GM21423 (cell line): ENCODE results near the gene BAZ2A.
"Not testable (repeated sequence)": the region's sequence is repeated elsewhere in the genome, so short reads cannot be mapped to it uniquely, and the experiment has no call there.

Source experiments
- ATAC-seq: cut with Tn5 transposase; IDR thresholded peaks from one replicate; pipeline ENCODE4 v1.9.1; 2021; ENCODE audit warnings: mild to moderate bottlenecking, moderate library complexity; ENCODE audit not compliant: unreplicated experiment

The BAZ2A gene

GRCh38 chr12:56630180-56630632 lies at the start of gene BAZ2A:
Gene BAZ2A, minus strand, starts transcription at chr12:56630326. Its CDS starts 12,796 bp downstream, at chr12:56617530.
- ATAC-seq, result peak; percentile 52

- no peak for ATAC-seq
These were observed 48.7 kb upstream of the BAZ2A start for GRCh38 chr12:56678852-56679251.

- ATAC-seq, result peak; percentile 64
These were observed 47.6 kb upstream of the BAZ2A start for GRCh38 chr12:56677680-56678079.

DNA sequence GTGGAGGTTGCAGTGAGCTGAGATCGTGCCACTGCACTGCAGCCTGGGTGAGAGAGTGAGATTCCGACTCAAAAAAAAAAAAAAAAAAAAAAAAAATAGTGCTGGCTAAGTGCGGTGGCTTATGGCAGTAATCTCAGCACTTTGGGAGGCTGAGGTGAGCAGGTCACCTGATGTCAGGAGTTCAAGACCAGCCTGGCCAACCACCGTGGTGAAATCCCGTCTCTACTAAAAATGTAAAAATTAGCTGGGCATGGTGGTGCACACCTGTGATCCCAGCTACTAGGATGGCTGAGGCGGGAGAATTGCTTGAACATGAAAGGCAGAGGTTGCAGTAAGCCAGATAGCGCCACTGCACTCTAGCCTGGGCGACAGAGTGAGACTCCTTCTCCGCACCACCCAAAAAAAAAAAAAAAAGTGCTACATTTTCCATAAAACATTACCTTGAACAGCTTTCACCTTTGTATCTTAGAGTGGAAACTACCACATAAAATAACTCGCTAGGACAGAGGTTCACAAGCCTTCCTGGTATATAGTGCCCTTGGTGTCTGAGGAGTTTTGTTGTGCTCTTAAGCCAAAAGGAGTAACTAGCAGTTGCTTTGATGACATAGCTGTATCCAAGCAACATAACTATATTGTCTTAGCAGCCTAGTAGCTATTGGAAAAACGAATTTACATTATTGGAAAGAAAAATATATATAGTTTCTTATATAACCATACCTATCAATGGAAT lies 46.9 kb upstream of the BAZ2A start:
- no peak for ATAC-seq

- no peak for ATAC-seq
These were observed 41.5 kb upstream of the BAZ2A start for GRCh38 chr12:56671608-56672007.

- no peak for ATAC-seq
These were observed 40.7 kb upstream of the BAZ2A start for GRCh38 chr12:56670836-56671235.

- no peak for ATAC-seq
These were observed 38.0 kb upstream of the BAZ2A start for GRCh38 chr12:56668197-56668457.

- no peak for ATAC-seq
These were observed 32.0 kb upstream of the BAZ2A start for GRCh38 chr12:56661979-56662638.

DNA sequence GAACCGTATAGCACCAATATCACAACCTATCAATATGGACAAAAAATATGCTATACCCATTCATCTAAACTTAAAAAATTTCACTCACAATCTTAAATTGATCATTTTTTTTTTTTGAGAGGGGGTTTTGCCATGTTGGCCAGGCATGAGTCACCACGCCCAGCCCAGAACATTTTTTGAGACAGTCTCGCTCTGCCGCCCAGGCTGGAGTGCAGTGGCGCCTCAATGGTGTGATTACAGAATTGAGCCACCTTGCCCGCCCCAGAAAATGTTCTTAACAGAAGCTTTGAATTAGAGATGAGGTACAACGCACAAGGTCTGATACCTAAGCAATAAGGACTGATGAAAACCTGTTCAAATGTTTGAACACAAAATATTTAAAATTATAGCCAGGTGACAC lies 31.4 kb upstream of the BAZ2A start:
- ATAC-seq, result no peak

DNA sequence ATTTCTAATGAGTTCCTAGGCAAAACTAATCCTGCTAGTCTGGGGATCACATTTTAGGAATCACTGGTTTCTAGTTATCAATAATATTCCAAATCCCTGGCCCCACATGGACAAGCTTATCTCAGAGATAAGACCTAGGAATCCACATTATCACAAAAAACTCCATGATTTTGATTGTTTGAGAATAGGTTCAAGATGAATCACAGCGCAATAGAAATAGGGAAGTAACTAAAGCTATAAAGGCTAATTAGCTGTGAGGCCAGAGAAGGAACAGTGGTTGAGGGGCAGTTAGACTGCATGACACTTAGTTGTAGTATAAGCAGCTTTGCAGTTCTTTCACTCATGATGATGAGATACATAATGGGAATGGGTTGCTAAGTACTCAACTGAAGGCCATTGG lies 28.8 kb upstream of the BAZ2A start:
- ATAC-seq, result no peak

DNA sequence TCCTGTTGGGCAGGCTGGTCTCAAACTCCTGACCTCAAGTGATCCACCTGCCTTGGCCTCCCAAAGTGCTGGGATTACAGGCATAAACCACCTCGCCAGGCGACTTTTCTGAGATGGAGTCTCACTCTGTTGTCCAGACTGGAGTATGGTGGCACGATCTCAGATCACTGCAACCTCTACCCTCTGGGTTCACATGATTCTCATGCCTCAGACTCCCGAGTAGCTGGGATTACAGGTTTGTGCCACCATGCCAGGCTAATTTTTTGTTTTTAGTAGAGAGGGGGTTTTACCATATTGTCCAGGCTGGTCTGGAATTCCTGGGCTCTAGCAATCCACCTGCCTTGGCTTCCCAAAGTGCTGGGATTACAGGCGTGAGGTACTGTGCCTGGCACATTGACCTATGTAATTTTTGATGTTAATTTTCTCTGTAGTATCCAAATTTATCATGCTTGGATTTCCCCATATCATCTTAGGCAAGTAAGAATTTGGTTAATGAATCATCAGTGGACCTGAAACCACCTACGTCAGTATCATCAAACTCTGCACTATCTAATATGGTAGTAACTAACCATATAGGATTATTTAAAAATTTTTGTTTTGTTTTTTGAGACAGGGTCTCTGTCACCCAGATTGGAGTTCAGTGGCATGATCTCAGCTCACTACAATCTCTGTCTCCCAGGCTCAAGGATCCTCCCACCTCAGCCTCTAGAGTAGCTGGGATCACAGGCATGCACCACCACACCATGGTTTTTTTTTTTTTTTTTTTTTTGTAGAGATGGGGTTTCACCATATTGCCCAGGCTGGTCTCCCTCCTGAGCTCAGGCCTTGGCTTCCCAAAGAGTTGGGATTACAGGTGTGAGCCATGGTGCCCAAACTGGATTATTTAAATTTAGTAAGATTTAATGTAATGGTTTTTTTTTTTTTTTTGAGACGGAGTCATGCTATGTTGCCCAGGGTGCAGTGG lies 27.6 kb upstream of the BAZ2A start:
- ATAC-seq, result peak; percentile 59

DNA sequence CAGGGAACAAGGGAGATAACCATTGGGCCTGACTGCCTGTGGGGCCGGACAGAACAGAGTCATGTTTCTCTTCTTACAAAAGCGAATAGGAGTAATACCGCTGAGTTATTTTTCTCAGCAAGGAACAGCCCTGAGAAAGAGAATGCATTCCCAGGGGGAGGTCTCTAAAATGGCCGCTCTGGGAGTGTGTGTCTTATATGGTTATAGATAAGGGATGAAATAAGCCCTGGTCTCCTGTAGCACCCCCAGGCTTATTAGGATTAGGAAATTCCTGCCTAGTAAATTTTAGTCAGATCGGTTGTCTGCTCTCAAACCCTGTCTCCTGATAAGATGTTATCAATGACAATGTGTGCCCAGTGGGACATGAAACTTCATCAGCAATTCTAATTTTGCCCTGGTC lies 23.7 kb upstream of the BAZ2A start:
- not testable (repeated sequence) for ATAC-seq

DNA sequence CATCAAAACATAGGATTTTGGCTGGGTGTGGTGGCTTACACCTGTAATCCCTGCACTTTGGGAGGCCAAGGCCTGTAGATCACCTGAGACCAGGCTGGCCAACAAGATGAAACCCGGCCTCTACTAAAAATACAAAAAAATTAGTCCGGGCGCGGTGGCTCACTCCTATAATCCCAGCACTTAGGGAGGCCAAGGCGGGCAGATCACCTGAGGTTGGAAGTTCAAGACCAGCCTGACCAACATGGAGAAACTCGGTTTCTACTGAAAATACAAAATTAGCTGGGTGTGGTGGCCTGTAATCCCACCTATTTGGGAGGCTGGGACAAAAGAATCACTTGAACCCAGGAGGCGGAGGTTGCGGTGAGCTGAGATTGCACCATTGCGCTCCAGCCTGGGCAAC lies 17.9 kb upstream of the BAZ2A start:
- not testable (repeated sequence) for ATAC-seq

- peak; percentile 98 for ATAC-seq
These were observed 15.8 kb upstream of the BAZ2A start, which contains the start of gene ATP5F1B for GRCh38 chr12:56645717-56646446. Gene ATP5F1B, minus strand, starts transcription at chr12:56645984. Its CDS starts 21 bp downstream, at chr12:56645963.

DNA sequence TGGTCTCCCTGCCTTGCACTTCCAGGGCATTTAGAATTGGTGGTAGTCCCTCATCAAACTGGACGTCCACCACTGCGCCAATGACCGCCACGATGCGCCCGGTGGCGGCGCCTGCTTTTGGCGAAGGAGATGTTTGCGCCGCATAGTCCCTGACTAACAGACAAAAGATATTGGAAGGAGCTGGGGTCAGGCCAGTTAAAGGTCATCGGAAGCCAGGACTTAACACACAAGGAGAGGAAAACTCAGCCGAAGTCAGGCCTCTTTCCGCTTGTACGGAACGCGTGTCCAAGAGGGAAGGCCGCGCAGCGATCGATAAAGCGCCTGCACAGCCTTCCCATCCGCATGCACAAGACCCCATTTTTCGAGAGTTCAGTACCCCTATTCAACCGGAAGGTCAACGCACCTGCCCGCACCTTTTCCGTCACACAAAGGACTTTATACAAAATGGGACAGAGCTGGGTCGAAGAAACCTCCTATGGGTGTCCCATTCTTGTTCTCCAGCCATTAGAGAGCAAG lies 15.1 kb upstream of the BAZ2A start:
- ATAC-seq, result no peak

DNA sequence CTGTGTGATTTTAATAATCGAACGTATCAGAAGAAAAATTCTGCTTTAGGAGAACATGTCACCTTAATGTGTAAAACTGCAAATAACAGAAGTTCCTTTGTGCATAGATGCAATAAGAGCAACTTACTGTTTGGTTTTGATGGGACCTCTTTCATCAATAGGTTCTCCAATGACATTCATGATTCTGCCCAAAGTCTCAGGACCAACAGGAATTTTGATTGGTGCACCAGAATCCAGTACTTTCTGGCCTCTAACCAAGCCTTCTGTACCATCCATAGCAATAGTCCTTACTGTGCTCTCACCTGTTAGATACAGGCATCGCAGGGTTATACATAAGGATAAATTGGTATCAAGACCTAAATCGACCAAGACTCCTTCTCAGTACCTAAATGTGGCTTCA lies 14.5 kb upstream of the BAZ2A start:
- ATAC-seq, result no peak

DNA sequence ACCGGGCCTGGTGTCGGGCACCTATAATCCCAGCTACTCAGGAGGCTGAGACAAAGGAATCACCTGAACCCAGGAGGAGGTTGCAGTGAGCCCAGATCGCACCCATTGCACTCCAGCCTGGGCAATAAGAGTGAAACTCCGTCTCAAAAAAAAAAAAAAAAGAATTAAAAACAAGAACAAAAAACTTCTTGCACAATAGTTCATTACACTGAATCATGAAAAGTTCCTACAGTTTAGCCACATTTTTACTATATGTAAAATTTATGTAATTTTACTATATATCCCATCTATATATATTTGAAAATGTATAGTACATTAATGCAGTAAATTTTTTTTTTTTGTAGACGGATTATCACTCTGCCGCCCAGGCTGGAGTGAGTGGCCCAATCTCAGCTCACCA lies 11.1 kb upstream of the BAZ2A start:
- ATAC-seq, result no peak

GRCh38 chr12:56637621-56638020 lies 7.5 kb upstream of the BAZ2A start:
- no peak for ATAC-seq

- ATAC-seq, result peak; percentile 53
These were observed 6.8 kb upstream of the BAZ2A start for GRCh38 chr12:56636675-56637540.
